Measurements from ENCODE around the gene GZMB. TPM values are rescaled to one million over a fixed set of nuclear protein-coding genes. Genes with fewer than 3 reads are reported as not detected.

GZMB gene
- total RNA-seq, 1 experiment from 2014 or later, result not detected

DNA sequence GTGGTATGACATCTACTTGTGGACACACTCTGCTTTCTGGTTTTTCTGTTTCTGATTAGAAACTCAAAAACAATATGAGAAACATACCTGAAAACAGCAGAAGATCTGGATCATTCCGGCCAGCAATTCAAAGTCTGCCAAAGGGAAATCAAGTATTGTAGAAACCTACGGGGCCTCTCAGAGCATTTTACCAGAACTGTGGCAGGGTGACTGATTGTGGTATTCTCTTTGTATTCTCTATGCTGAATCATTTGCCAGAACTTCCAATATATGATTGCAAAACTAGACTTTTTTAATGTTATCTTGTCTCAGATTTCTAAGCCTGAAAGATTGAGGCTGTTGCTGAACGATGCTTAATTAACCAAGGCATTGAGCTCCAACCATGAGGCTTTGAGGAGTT is 5.9 kb upstream of the GZMB start:
- no peak overlapping the region for H3K4me3 Mint-ChIP-seq (ENCODE audit: unreplicated experiment)
- no peak for TF ChIP-seq CTCF (IDR thresholded peaks at IDR 0.05; ENCODE audit: unreplicated experiment)
- peaks cover 25% of the 10 kb centered on the region for H3K27me3 Mint-ChIP-seq (ENCODE audit: insufficient read depth, unreplicated experiment)
- no peaks in the 10 kb centered on the region for H3K4me1 Mint-ChIP-seq (ENCODE audit: insufficient read depth, unreplicated experiment)
- H3K9me3 Mint-ChIP-seq (ENCODE audit: unreplicated experiment), result no peaks in the 10 kb centered on the region
- CTCF ChIA-PET, result no interaction called here
- no peaks in the 10 kb centered on the region for H3K36me3 Mint-ChIP-seq (ENCODE audit: insufficient read depth, unreplicated experiment)
- intact Hi-C loops (cut with micrococcal nuclease), result no loop called here
- H3K27ac Mint-ChIP-seq (ENCODE audit: low read depth, unreplicated experiment), result no peak overlapping the region
- no peak for DNase-seq (ENCODE audit: unreplicated experiment)
- BruUV-seq (replicated peaks), result no TSS peak
- POLR2A ChIA-PET, result no interaction called here

GRCh38 chr14:24639270-24639669 is 5.3 kb upstream of the GZMB start:
- no peak for DNase-seq (ENCODE audit: unreplicated experiment)
- peaks cover 25% of the 10 kb centered on the region for H3K27me3 Mint-ChIP-seq (ENCODE audit: insufficient read depth, unreplicated experiment)

DNA sequence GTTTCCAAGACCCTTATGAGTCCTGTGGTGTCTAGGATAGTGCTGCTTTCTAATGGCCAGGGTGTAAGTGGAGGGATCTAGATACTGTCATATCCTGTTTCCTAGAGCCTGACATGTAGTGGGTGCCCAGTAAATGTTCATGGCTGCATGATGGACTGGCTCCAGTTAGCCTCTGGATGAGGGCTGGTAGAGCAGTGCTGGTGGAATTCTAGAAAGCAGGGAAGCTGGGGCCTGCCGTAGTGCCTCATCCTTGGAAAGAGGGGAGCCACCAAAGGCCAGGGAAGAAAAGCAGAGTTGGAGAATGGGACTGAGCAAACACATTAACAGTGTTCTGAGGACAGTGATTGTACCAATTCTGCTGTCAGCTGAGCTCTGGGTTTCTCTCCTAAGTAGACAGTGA is 637 bp downstream of the GZMB start:
- no peaks in the 10 kb centered on the region for H3K9me3 Mint-ChIP-seq (ENCODE audit: unreplicated experiment)
- BruUV-seq (replicated peaks), result no TSS peak
- CTCF ChIA-PET, result no interaction called here

More at GRCh38 chr14:24639270-24639669, 5.3 kb upstream of the GZMB start:
- POLR2A ChIA-PET, result no interaction called here
- no TSS peak for BruUV-seq (replicated peaks)
- CTCF ChIA-PET, result no interaction called here
- no peaks in the 10 kb centered on the region for H3K9me3 Mint-ChIP-seq (ENCODE audit: unreplicated experiment)
- no peaks in the 10 kb centered on the region for H3K4me1 Mint-ChIP-seq (ENCODE audit: insufficient read depth, unreplicated experiment)
- H3K4me3 Mint-ChIP-seq (ENCODE audit: unreplicated experiment), result no peak overlapping the region
- no peak overlapping the region for H3K27ac Mint-ChIP-seq (ENCODE audit: low read depth, unreplicated experiment)
- no peaks in the 10 kb centered on the region for H3K36me3 Mint-ChIP-seq (ENCODE audit: insufficient read depth, unreplicated experiment)
- no peak for TF ChIP-seq CTCF (IDR thresholded peaks at IDR 0.05; ENCODE audit: unreplicated experiment)
- intact Hi-C loops (cut with micrococcal nuclease), result no loop called here

GRCh38 chr14:24632761-24633160 is 1.2 kb downstream of the GZMB start:
- TF ChIP-seq CTCF (IDR thresholded peaks at IDR 0.05; ENCODE audit: unreplicated experiment), result no peak
- POLR2A ChIA-PET, result no interaction called here
- H3K36me3 Mint-ChIP-seq (ENCODE audit: insufficient read depth, unreplicated experiment), result no peaks in the 10 kb centered on the region
- no peak for DNase-seq (ENCODE audit: unreplicated experiment)
- H3K27ac Mint-ChIP-seq (ENCODE audit: low read depth, unreplicated experiment), result no peak overlapping the region
- intact Hi-C loops (cut with micrococcal nuclease), result no loop called here
- no peaks in the 10 kb centered on the region for H3K9me3 Mint-ChIP-seq (ENCODE audit: unreplicated experiment)
- BruUV-seq (replicated peaks), result no TSS peak
- no peaks in the 10 kb centered on the region for H3K4me1 Mint-ChIP-seq (ENCODE audit: insufficient read depth, unreplicated experiment)
- H3K4me3 Mint-ChIP-seq (ENCODE audit: unreplicated experiment), result no peak overlapping the region
- H3K27me3 Mint-ChIP-seq (ENCODE audit: insufficient read depth, unreplicated experiment), result peaks cover 14% of the 10 kb centered on the region
- CTCF ChIA-PET, result no interaction called here

More for the DNA sequence above, 637 bp downstream of the GZMB start:
- TF ChIP-seq CTCF (IDR thresholded peaks at IDR 0.05; ENCODE audit: unreplicated experiment), result no peak
- intact Hi-C loops (cut with micrococcal nuclease), result no loop called here
- peaks cover 20% of the 10 kb centered on the region for H3K27me3 Mint-ChIP-seq (ENCODE audit: insufficient read depth, unreplicated experiment)
- H3K4me1 Mint-ChIP-seq (ENCODE audit: insufficient read depth, unreplicated experiment), result no peaks in the 10 kb centered on the region
- POLR2A ChIA-PET, result no interaction called here
- no peak for DNase-seq (ENCODE audit: unreplicated experiment)
- no peak overlapping the region for H3K27ac Mint-ChIP-seq (ENCODE audit: low read depth, unreplicated experiment)
- H3K36me3 Mint-ChIP-seq (ENCODE audit: insufficient read depth, unreplicated experiment), result no peaks in the 10 kb centered on the region
- H3K4me3 Mint-ChIP-seq (ENCODE audit: unreplicated experiment), result no peak overlapping the region
